ENCODE measurements around the gene R3HDM1.

The R3HDM1 gene

DNA sequence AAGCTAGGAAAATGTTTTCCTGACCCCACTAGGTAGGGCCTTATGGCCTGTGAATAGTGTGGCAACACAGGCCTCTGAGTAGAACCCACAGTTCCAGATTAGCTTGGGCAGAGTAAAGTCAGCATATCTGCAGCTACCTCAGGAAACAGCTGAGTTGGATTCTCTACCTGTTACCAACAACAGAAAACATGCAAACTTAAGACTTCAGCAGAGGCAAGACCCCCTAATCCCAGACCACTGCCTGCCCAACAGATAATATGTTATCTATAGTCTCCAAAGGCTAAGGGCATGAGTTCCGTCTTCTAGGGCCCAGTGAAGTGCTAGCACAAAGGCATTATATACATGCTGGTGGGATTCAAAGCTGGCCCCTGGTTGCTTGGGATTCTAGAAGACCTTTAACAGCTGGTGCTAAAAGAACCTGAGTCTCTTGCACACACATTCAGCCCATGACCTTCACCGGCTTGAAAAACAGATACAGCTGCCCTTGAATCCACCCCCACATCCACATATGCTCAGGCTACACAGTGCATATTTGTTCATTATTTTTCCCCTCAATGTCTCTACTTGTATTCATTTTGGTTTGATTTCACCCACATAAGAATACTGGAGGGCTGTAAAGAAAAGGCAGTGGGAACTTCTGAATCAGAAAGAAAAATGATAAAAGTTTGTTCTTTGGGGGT lies 196.9 kb downstream of the R3HDM1 start:
- DNase-seq: no peak

DNA sequence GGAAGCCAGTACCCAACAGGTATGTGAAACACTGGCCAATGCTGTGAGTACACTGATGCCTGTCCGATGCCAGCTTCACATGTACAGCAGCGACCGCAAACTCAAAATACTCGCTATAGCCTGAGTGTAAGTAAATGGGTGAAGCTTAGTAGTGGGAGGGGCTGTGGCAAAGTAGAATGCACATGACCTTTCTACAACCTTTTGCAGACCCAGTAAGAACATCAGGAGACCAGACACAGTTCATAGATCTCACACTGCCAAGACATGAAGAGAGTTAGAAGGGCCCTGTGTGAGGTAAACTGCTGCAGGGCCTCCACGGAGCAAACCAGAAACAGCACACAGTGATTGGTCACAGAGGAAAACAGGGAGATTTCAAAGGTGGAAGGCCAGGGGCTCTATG lies 201.3 kb downstream of the R3HDM1 start:
- no peak for DNase-seq

DNA sequence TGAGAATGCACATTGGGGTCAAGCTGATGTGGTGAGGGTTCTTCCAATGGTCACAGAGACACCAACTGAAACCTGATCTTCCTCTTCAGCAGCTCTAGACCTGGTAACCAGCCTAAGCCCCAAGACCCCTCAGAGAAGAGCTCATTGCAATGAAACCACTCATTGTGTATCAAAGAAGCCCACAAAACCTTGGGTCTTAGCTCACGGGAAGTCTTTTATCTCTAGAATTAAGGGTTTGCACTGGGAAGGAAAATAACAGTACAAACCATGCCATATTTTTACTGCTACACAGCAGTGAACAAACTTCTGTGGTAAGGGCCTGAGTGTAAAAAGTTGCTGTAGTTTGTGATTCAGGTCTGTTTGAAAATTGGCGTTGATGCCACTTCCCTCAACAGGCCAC lies 201.8 kb downstream of the R3HDM1 start:
- no peak for DNase-seq

DNA sequence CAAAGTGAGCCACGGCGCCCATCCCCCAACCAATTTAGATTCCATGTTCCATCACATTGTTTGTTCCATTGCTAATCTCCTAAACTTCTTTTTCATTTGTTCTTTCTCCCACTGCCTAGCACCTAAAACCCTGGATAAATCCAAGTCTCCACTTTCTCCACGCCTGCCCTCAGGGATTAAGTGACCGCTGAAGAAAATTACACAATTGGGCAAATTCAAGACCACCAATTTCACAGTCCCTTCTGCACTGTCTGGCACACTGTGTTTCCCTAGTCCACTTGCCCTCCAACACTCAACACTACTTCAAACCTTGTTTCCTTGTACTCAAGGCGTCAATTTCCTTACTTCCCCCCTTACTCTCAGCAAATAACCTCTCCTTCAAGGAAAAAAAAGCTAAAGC lies 205.3 kb downstream of the R3HDM1 start:
- no peak for DNase-seq

DNA sequence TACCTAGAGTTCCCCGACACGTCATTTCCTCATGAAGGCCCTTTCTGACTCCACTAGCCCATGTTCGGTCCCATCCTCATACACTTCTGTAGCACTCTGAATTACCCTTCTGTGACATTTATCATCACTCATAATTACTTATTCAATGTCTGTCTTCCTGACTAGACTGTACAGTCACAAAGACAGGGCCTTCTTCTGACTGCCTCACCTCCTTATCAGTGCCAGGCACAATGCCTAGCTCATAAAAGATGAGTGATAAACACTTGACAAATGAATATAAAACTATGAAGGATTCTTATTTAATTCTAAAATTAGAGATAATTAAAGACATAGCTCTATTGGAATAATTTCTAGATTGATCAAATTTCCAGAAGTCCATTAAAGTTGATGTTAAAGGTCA lies 208.9 kb downstream of the R3HDM1 start:
- DNase-seq: no peak

DNA sequence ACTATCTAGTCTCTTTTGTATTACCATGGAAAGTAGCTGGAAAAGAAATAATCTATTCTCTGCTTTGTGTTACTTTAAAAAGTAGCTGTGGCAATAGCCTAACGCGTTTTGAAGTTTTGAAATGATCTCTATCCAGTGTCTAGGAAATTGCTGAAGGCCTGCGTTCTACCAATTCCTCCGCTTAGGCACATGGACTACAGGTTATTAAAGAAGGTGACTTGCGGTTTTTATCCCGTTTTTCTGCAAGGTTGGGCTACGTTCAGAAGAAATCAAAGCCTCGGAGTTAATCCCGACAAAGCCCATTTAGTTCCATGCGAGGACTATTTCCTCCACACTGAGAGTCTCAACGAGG lies 209.7 kb downstream of the R3HDM1 start:
- DNase-seq: no peak

DNA sequence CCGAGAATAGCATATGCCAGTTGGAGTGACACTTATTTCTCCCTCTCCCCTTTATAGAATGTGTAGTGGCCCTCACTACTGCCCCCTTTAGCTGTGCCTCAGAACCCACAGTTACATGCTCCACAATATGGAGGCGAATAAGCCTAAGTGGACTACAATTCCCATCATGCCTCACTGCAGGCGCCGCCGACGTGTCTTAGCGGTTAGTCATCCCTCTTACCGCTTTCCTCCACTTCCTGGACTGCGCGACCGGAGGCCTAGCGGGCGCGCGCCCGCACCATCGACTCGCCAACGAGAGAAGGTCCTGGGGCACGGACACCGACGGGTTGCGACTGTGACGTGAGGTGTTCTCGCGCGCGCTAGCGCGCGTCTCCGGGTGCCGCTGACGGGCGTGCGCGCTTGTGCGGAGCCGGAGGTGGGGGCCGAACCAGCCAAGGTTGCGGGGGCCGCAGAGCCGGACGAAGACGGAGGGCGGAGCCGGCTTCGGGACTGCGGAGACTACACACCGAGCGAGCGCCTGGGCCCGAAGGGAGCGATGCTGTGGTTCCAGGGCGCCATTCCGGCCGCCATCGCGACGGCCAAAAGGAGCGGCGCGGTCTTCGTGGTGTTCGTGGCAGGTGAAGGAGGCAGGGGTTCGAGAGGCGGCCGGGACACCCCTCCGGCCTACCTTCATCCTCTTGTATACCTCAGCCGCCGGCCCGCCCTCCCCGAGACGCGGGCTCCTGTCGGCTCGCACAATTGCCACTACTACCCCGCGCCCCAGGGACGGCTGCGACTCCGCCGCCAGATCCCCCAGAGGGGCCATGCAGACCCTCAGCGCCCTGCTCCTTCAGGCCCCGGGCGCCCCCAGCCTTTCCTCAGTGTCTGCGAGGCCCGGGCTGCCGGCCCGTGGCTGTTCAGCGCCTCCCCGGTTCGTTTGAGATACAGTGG lies 210.4 kb downstream of the R3HDM1 start, which contains the start of gene UBXN4:
Gene UBXN4, plus strand, starts transcription at position 461 of the 930 bp plus-strand sequence. Its CDS starts 75 bp downstream, at position 536.
- peak; percentile 98 for DNase-seq

DNA sequence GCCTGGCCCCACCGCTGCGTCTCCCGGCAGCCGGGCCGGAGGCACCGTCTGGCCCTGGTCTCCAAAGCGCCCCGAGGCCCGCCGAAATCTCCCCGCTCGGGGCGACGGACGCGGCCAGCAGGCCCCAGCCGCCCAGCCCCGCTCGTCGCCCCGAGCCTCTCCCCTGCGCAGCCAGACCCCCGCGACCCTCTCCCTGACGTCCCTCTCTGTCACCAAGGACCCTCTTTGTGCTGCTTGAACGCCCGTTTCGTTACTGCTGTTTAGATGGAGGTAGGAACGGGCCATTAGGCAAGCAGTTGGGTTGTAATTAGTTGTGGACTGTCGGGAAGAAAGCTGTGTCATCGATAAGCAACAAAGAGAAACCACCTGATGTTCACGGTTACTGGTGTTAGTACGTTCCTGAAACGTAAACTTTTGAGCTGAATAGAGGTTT lies 211.1 kb downstream of the R3HDM1 start:
- DNase-seq: peak; percentile 24

DNA sequence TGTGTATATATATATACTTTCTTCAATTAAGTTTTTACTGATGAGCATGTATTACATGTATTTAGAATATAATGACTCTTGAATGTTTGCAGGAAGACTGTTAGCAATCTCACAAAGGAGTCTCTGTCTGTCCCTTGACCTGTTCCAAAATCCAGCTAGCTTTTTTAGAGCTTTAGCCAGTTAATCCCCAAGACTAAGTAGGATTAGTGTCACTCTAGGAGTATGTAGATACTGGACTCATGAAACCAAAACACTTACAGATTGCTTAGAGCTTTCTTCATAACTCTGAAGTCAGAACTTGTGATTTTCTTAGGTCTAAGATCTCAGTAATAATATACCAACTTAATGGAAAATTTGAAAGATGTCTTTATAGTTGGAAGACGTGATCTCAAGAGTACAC lies 212.6 kb downstream of the R3HDM1 start:
- no peak for DNase-seq

DNA sequence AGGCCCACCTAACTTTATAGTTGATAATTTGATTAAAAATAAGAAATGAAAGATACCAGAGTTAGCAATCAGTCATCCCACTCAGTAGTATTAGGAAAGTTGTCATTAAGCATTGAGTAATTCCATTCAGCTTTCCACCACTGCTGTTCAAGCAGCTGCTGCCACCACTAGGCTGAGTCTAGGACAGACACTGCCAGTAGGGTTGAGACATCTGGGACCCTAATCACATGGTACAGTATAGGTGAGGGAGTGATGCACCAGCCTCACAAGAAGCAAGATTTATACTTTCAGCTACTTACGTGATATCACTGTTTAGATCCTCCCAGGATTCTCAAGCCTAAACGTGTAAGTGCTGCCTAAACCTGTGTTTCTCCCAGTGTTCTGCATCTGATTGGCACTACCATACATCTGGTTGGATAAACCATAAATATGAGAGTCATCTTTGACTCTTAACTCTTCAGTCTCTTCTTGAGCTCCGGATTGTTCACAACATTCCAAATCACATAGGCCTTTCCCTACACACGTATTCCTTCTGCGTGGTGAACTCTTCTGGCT lies 213.6 kb downstream of the R3HDM1 start:
- peak; percentile 32 for DNase-seq

DNA sequence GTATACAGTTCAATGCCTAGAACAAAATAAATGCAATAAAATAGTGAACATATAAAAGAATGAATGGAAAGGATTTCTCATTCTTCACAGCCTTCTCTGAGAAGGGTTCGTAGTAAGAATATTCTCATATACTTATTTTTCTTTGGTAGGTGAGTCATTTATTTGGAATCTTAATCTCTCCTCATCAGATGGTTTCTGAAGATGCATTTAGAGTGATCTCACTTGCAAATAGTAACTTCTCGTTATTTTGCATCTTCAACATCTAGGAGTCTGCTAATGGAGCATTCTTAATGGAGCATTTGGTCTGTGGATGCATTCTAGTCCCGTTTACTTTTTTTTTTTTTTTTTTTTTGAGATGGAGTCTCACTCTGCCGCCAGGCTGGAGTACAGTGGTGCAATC lies 214.3 kb downstream of the R3HDM1 start:
- DNase-seq: no peak

DNA sequence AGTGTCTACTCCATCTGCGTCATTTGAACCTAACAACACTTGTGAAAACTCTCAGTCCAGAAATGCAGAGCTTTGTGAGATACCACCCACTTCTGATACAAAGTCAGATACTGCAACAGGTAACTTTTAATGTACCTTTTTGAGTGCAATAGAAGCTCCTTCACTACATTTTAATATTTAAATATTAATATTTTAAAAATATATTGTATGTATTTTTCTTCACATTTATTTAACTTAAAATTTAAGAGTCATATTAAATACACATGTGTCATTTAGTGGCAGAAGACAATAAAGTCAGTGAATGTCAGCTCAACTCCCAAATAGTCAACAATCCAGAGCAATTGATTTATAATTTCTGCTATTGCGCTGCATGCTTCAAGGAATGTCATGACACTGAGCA lies 224.3 kb downstream of the R3HDM1 start:
- no peak for DNase-seq

DNA sequence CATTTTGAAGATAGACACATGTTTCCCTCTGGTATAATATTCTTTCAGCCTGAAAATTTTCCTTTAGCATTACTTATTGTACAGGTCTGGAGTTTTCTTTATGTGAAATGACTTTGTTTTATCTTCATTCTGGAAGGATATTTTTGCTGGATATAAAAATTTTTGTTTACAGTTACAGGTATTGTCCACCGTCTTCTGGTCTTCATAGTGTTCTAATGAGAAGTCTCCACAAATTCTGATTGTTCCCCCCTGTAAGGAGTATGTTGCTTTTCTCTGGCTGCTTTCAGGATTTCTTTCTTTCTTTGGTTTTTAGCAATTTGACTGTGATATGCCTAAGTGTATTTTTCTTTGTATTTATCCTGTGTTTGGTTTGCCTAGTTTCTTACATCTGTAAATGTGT lies 225.4 kb downstream of the R3HDM1 start:
- DNase-seq: no peak

DNA sequence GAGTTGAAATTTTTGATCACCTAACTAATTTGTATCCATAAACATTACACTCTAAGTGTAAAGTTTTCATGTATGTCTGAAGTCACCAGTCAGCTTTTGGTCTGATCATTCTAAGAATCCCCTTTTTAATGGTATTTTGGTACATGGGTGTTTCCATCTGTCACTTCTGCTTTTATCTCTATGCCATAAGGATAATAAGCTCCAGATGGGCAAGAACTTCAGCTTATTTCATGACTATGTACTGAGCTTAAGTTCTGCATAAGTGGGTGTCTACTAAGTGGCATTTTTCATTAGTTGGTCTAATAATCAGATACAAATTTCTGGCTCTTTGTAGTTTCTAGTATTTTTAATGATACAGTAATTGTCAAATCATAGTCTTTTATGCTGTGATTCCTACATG lies 230.7 kb downstream of the R3HDM1 start:
- no peak for DNase-seq

DNA sequence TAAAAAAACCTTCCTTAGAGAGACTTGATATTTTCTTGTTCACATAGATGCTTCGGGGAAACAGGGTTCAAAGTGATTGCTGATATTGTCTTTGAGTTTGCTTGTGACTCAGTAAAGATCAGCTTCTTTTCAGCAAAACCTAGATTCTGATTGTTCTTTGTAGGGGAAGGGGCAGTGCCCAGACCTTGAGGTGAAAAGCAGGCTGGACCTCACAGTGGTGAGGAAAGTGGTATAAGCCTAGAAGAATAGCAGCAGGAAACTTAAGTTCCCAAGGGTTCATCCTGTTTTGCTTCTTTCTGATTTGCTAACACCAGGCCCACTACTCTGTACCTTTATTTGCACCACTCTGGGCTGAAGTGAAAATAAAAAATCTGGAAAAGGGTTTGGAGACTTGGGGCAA lies 231.2 kb downstream of the R3HDM1 start:
- no peak for DNase-seq

DNA sequence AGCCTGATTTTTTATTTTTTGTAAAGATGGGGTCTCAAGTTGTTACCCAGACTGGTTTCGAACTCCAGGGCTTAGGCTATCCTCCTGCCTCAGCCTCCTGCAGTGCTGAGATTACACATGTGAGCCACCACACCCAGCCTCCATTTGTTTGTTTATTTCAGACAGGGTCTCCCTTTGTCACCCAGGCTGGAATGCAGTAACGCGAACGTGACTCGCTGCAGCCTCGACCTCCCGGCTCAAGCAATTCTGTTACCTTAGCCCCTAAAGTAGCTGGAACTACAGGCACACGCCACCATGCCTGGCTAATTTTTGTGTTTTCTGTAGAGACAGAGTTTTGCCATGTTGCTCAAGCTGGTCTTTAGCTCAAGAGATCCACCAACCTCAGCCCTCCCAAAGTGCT lies 237.6 kb downstream of the R3HDM1 start:
- DNase-seq: no peak

DNA sequence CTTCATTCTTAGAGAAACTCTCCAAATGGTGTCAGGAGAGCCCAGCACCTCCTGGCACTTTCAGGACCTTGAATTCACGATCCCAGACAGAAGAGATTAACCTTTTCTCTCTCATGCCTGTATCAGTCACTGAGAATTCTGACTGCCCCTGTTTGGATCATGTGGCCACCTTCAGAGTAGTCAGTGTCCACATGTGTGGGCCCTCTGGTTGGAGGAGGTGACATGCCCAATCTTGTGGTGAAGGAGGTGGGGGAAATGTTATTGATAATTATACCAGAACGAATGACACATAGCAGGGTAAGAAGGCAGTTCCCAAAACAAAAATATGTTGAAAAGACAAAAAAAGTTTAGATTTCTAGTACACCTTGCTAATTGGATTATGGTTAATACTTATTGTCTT lies 242.0 kb downstream of the R3HDM1 start:
- DNase-seq: no peak

DNA sequence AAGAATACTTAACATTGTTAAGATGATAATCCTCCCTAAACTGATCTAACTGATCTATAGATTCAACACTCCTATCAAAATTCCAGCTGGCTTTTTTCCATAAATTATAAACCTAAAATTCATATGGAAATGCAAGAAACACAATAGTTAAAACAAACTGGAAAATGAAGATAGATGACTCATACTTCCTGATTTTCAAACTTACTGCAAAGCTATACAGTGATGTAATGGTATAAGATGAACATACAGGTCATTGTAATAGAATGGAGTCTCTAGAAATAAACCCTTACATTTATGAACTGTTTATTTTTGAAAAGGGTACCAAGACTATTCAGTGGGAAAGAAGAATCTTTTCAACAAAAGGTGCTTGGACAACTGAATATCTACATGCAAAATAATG lies 242.6 kb downstream of the R3HDM1 start:
- DNase-seq: no peak
